SK-N-SH (cell line): ENCODE data around the gene UGDH. TPM values are rescaled to one million over a fixed set of nuclear protein-coding genes. Genes with fewer than 3 reads are reported as not detected.
"Not testable (repeated sequence)": the region's sequence is repeated elsewhere in the genome, so short reads cannot be mapped to it uniquely, and the experiment has no call there.

Experiments
- CTCF ChIA-PET: fragments of 300-600, 350-600 bp; formaldehyde crosslinking; extraction: SDS; loops from one replicate; lab custom pipeline; 2021; lab: Yijun Ruan, JAX
- POLR2A ChIA-PET: fragments of 350-600 bp; sonication (Branson Sonifier 250); formaldehyde crosslinking; extraction: SDS; loops from one replicate; lab custom pipeline; 2020; ENCODE audit warnings: antibody characterized with exemption, inconsistent platforms; lab: Yijun Ruan, JAX
- DNase-seq: peaks from one replicate; pipeline ENCODE4 v3.0.0; 2012
- H2AFZ ChIP-seq: fragments of 200-600 bp; sonication (generic); 2 replicates; pipeline ENCODE4 v1.8.1; 2016; ENCODE audit warnings: antibody characterized with exemption, mild to moderate bottlenecking, low read depth
- H3F3A ChIP-seq: fragments of 200-600 bp; sonication (generic); replicated peaks from 2 replicates; pipeline ENCODE3; 2016; ENCODE audit warnings: antibody characterized with exemption, mild to moderate bottlenecking; ENCODE audit not compliant: insufficient read depth
- H3K27ac ChIP-seq, 2 experiments: fragments of 200-500 bp in 1 of 2; fragments of 200-600 bp in 1 of 2; sonication (Bioruptor generic) in 1 of 2; sonication (generic), shearing (Covaris generic) in 1 of 2; 2 replicates each; pipeline versions ENCODE4 v1.5.1 to v1.6.1; 2014 to 2016; ENCODE audit warnings: low read depth in 2 of 2, inconsistent platforms in 1 of 2, low read length in 1 of 2, mild to moderate bottlenecking in 1 of 2, mixed read lengths in 1 of 2
- H3K27me3 ChIP-seq: fragments of 200-600 bp; sonication (generic), shearing (Covaris generic); 2 replicates; pipeline ENCODE4 v1.6.1; 2016; ENCODE audit warnings: mixed run types; ENCODE audit not compliant: insufficient read depth
- H3K36me3 ChIP-seq, 2 experiments: fragments of 200-500 bp in 1 of 2; fragments of 200-600 bp in 1 of 2; sonication (Bioruptor generic) in 1 of 2; sonication (generic) in 1 of 2; replicated peaks in 1 of 2; 2 replicates each; pipeline versions ENCODE3 to v1.5.1; 2014 to 2016; ENCODE audit warnings: low read length in 1 of 2, mild to moderate bottlenecking in 1 of 2; ENCODE audit not compliant: insufficient read depth in 2 of 2, control insufficient read depth in 1 of 2
- H3K4me1 ChIP-seq, 2 experiments: fragments of 200-500 bp in 1 of 2; fragments of 200-600 bp in 1 of 2; sonication (Bioruptor generic) in 1 of 2; sonication (generic), shearing (Covaris generic) in 1 of 2; 2 replicates each; pipeline versions ENCODE4 v1.5.1 to v1.6.1; 2014 to 2016; ENCODE audit warnings: low read depth in 1 of 2, low read length in 1 of 2, mixed run types in 1 of 2; ENCODE audit not compliant: insufficient read depth in 2 of 2, control insufficient read depth in 1 of 2
- H3K4me2 ChIP-seq: fragments of 200-600 bp; sonication (generic), shearing (Covaris generic); 2 replicates; pipeline ENCODE4 v1.6.1; 2017; ENCODE audit warnings: mixed run types
- H3K4me3 ChIP-seq, 2 experiments: fragments of 200-500 bp in 1 of 2; fragments of 200-600 bp in 1 of 2; sonication (Bioruptor generic) in 1 of 2; sonication (generic), shearing (Covaris generic) in 1 of 2; 2 replicates each; pipeline versions ENCODE4 v1.5.1 to v1.8.1; 2014 to 2016; ENCODE audit warnings: low read depth in 2 of 2, inconsistent platforms in 1 of 2, low read length in 1 of 2, mild to moderate bottlenecking in 1 of 2, mixed read lengths in 1 of 2, moderate library complexity in 1 of 2
- H3K79me2 ChIP-seq: fragments of 200-600 bp; sonication (generic); 2 replicates; pipeline ENCODE4 v1.8.1; 2017; ENCODE audit warnings: mild to moderate bottlenecking; ENCODE audit not compliant: insufficient read depth
- H3K9ac ChIP-seq: fragments of 200-600 bp; sonication (generic); 2 replicates; pipeline ENCODE4 v1.6.1; 2017; ENCODE audit warnings: mixed run types
- H3K9me2 ChIP-seq: fragments of 200-600 bp; sonication (generic); 2 replicates; pipeline ENCODE4 v1.6.1; 2017; ENCODE audit warnings: mixed run types
- H3K9me3 ChIP-seq: fragments of 200-600 bp; sonication (generic); 2 replicates; pipeline ENCODE4 v1.6.1; 2017; ENCODE audit warnings: mixed run types, mild to moderate bottlenecking, moderate library complexity
- H4K20me1 ChIP-seq: fragments of 200-600 bp; sonication (generic); 2 replicates; pipeline ENCODE4 v1.6.1; 2017; ENCODE audit warnings: mild to moderate bottlenecking, mixed run types; ENCODE audit not compliant: insufficient read depth
- CHD2 ChIP-seq: fragments of 150-350 bp; IDR thresholded peaks from 2 replicates; pipeline ENCODE4 v1.6.1; 2018; ENCODE audit warnings: low read length; ENCODE audit not compliant: partially characterized antibody
- EP300 ChIP-seq, 2 experiments: IDR thresholded peaks; 2 replicates each; pipeline versions ENCODE4 v1.4.0 to v1.6.1; 2012; ENCODE audit warnings: borderline replicate concordance in 1 of 2, low read depth in 1 of 2, low read length in 1 of 2
- GABPA ChIP-seq: IDR thresholded peaks from 2 replicates; pipeline ENCODE4 v1.4.0; 2012; ENCODE audit warnings: low read depth, mild to moderate bottlenecking
- JUND ChIP-seq: IDR thresholded peaks from 2 replicates; pipeline ENCODE4 v1.4.0; 2012
- NFIC ChIP-seq: IDR thresholded peaks from 2 replicates; pipeline ENCODE4 v1.4.0; 2012; ENCODE audit warnings: borderline replicate concordance
- POLR2AphosphoS5 ChIP-seq: IDR thresholded peaks from 2 replicates; pipeline ENCODE4 v1.6.1; 2012; ENCODE audit warnings: low read depth, low read length
- SIN3A ChIP-seq: IDR thresholded peaks from 2 replicates; pipeline ENCODE4 v1.6.1; 2012; ENCODE audit warnings: low read depth, mild to moderate bottlenecking, low read length, moderate library complexity, borderline replicate concordance
- YY1 ChIP-seq: IDR thresholded peaks from 2 replicates; pipeline ENCODE4 v1.4.0; 2012; ENCODE audit warnings: low read depth, mild to moderate bottlenecking
- ZBTB33 ChIP-seq: IDR thresholded peaks from 2 replicates; pipeline ENCODE4 v1.4.0; 2012; ENCODE audit warnings: low read depth, borderline replicate concordance
- WGBS: methylation state at CpG from one replicate; pipeline ENCODE4 v1.1.6; 2017; ENCODE audit warnings: low lambda C conversion rate; 5-methylcytosine and 5-hydroxymethylcytosine counted together
- polyA plus RNA-seq, 3 experiments: library from polyadenylated mRNA; depleted of rRNA; stranded (reverse); fragments of >200 nt; gene quantifications; 2 replicates each; pipeline ENCODE4 v1.2.3, GENCODE V29; 2012

Gene UGDH
- polyA plus RNA-seq, 1 of the 3 experiments (the other 2 are of a cell fraction), result 41.6 TPM

GRCh38 chr4:39504538-39504937 lies 22.7 kb downstream of the UGDH start:
- no peak overlapping the region for H2AFZ ChIP-seq
- H3K36me3 ChIP-seq, result peaks cover 60 to 85% of the 10 kb centered on the region in 2 experiments
- H4K20me1 ChIP-seq, result no peaks in the 10 kb centered on the region; the same call in 1 of the 2 replicates
- no peaks in the 10 kb centered on the region for H3K9me2 ChIP-seq
- no peak for DNase-seq
- POLR2A ChIA-PET, result no interaction called here
- no peak overlapping the region for H3K4me2 ChIP-seq
- TF ChIP-seq CHD2, result no peak
- TF ChIP-seq SIN3A, result no peak
- TF ChIP-seq EP300 (IDR thresholded peaks at IDR 0.05; ENCODE audit: borderline replicate concordance in 1 of 2, low read depth in 1 of 2, low read length in 1 of 2), result no peak
- no peak for TF ChIP-seq GABPA
- TF ChIP-seq YY1, result no peak
- TF ChIP-seq JUND, result no peak
- no peak for TF ChIP-seq ZBTB33
- TF ChIP-seq NFIC, result no peak
- TF ChIP-seq POLR2AphosphoS5, result no peak
- TF ChIP-seq, all 33 proteins: peak for 0
- CTCF ChIA-PET, result interaction anchor here (0.8 to 1.8 kb wide), 2 partner anchors 12 to 35 kb away, joined by 3 to 4 read pairs; no protein-coding TSS in a partner anchor
- Histone ChIP-seq H3F3A (peaks cover 69% of the 10 kb centered on the region), H3K27ac (peak overlapping the region in 1 of 2 experiments; percentile 96; a peak in 2 of 4 replicates), H3K79me2 (peaks cover 43% of the 10 kb centered on the region), H3K9ac (no peak overlapping the region), H3K4me1 (peaks cover 0 to 22% of the 10 kb centered on the region in 2 experiments; a peak in 2 of 4 replicates), H3K27me3 (no peaks in the 10 kb centered on the region), H3K9me3 (no peaks in the 10 kb centered on the region), H3K4me3 (no peak overlapping the region)
- 98% methylated on average over 2 of the region's 2 CpGs for WGBS

- Histone ChIP-seq H3K4me1 (peaks cover 0 to 22% of the 10 kb centered on the region in 2 experiments; a peak in 2 of 4 replicates), H3K27ac (peak overlapping the region in 1 of 2 experiments; percentile 96; a peak in 2 of 4 replicates), H3K9ac (peak overlapping the region; percentile 25; the same call in 1 of the 2 replicates), H3K36me3 (peaks cover 60 to 86% of the 10 kb centered on the region in 2 experiments), H3F3A (peaks cover 61% of the 10 kb centered on the region), H3K79me2 (peaks cover 27% of the 10 kb centered on the region; the same call in 1 of the 2 replicates), H3K4me2 (peak overlapping the region; percentile 15; the same call in 1 of the 2 replicates)
- CTCF ChIA-PET, H4K20me1 ChIP-seq, H3K9me2 ChIP-seq, H3K4me3 ChIP-seq, H3K9me3 ChIP-seq, POLR2A ChIA-PET, H2AFZ ChIP-seq, DNase-seq, H3K27me3 ChIP-seq: not testable (repeated sequence)
- WGBS, result 85% methylated on average over 4 of the region's 4 CpGs
Observed at GRCh38 chr4:39502664-39503035, 24.6 kb downstream of the UGDH start.
